CD4-positive, alpha-beta T cell treated with Interleukin-1 beta for 1 hour (primary cell): Measurements from ENCODE around the gene LRRC4B.

Experiments used
- DNase-seq, 2 donors: peaks; one replicate each; pipeline ENCODE4 v3.0.0-alpha.2; 2020 to 2022

Gene LRRC4B

DNA sequence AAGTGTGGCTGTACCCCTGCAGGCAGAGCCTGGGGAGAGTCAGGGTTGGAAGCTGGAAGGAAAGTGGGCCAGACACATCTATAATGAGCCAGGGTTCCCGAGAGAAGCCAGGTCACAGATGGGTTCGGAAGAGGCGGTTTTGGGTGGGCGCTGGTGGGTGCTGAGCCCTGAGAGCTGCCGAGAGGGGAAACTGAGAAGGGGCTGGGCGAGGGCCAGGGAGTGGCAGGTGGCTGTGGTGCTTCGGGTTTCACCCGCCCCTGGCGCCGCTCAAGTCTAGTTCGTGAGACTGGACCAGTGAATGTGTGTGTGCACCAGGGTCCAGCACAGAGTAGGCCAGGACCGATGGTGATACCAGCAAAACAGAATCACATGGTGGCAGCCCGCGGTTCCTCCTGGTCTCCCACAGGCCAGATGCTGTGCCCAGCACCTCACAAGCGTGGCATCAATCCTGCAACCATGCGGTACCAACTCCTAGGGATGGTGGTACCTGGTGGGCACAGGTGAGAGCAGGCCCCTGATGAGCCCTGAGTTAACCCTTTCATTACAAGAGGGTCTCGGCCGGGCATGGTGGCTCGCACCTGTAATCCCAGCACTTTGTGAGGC, 1.8 kb upstream of the LRRC4B start:
- no peak for DNase-seq

DNA sequence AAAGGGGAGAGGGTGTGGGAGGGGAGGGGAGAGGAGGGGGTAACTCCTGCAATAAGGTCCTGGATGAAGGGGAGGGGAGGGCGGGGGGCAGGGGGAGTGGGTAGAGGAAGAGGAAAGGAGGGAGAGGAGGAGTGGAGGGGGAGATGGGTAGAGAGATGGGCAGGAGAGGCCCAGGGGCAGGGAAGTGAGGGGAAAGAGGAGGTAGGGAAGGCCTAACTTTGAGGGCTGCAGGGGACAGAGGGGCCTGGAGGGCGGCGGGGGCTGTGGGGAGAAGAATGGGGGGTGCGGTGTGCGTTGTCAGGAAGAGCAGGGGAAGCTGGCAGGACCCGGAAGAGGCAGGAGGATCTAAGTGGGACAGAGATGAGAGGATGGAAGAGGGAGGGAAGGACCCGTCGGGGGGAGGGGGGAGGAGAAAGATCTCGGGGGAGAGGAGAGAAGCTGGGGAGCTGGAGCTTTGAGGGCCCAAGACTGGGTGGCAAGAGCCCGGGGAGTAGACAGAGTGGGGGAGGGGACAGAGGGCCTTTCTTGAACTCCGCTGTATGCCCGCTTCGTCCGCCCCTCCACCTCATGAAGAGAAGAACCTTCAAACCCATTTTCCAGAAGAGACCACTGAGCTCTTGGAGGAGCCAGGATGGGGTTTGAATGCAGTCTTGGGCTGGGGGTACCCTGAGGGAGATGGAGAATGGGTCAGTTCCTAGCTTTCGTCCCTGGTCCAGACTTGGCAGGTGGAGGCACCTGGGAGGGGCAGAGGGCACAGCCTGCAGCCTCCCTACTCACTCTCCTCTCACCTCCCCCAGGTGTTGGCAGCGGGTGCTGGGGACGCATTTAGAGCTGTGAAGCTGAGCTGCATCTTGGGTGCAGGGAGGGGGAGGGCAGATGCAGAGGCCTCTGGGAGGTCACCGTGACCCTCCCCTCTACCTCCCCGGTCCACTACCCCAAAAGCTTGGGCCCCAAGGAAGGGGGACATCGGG, 778 bp upstream of the LRRC4B start:
- DNase-seq, result no peak

DNA sequence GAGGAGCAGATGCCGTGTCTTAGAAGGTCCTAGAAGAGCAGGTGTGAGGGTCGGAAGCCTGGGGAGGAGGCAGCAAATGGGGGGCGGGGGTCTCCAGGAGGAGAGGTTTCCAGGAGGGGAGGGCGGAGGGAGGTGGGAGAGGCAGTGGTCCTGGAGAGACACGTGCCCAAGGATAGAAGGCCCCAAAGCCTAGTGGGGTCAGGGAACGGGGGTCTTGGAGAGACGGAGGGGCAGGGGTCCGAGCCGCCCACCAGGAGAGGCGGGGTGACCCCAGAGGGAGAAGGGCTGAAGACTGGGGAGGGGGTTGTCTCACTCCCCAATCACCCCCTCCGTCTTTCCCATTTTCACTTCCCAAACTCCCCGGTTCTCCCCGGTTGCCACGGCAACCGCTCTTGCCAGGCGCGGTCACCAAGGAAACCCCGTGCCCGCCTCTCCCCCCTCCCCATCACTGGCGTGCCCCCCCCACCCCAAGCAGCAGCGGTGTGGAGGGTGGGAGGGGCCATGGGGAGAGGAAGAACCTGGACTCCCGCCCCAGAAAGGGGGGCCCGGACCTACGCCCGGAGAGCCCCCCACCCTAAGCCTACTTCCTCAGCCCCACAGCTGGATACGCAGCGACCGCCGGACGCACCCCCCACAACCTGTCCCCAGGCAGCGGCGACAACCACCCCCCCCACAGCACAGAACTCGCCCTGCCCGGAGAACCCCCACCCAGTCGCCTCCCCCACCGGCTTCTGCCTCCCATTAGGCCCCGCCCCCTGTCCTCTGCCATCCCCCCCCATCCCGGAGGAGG, 988 bp downstream of the LRRC4B start:
- DNase-seq, result no peak

DNA sequence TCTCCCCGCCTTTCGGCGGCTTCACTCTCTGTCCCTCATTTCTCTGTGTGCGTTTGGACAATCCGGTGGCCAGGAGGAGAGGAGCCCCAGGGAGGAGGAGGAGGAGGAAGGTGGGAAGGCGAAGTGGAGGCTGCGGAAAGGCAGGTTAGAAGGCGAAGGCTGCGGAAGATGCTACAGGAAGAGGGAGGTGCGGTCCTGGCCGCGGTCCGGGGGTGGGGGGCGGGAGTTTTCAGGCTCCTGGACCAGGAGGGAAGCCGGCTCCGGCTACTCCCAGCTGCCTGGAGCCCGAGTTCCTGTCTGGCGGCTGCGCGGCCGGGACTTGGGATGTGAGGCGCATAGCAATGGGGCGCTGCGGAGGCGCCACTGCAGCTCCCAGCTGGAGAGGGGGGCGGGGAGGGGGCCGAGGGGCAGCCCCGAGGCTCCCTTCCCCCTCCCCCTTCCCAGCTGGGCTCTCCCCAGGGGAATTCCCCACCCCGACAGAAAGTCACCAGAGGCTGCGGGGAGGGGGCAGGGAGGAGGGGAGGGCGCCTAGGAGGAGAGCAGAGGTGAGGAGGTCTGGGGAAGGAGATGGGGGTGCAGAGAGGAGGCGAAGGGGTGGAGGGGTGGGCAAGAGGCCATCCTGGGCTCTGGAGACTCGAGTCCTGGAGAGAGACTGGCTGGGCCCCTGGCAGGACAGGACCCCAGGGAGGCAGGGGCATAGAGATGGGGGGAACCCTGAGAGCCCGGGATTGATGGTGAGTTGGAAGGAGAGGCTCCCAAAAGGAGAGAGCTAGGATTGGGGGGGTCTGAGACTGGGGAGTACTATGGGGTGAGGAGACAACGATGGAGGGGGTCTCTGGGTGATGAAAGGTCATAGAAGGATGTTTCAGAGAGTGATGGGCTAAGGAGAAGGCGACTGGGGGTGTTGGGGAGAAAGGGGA, 2.0 kb downstream of the LRRC4B start:
- DNase-seq, result no peak

DNA sequence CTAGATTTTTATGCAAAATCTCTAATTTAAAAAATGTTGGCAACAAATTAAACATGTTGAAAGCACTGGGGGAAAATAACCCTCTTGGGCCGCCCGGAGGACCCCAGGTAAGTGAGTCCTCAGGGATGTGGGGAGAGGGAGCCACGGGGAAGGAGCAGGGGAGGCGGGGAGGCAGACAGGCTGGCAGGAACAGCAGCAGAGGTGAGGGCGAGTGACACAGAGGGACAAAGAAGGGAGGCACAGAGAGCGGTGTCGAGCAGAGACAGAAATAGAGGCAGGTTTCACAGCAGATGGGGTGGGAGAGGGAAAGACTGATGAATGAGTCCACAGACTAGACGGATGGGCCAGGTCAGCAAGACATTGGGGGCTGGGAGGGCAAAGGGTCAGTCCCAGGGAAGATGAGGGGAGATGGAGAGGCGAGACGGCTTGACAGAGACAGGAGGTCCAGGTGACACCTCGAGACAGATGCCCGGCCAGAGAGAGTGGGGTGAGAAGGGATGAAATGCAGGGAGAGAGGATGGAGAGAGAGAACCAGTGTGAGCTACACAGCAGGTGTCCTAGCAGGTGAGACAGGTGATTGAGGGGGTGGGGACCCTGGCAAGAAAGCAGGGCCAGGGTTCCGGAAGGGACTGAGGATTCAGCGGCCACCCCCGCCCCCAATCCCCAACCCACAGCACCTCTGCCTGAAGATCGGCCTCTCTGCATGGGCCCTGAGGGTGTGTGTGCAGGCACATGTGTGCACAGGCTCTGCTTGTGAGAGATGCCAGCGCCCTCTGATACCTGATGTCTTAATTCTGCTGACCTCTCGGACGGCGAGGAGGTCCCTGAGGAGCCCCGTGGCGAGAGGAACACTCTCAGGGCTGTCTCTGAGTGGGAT, 3.8 kb downstream of the LRRC4B start:
- DNase-seq, result no peak

DNA sequence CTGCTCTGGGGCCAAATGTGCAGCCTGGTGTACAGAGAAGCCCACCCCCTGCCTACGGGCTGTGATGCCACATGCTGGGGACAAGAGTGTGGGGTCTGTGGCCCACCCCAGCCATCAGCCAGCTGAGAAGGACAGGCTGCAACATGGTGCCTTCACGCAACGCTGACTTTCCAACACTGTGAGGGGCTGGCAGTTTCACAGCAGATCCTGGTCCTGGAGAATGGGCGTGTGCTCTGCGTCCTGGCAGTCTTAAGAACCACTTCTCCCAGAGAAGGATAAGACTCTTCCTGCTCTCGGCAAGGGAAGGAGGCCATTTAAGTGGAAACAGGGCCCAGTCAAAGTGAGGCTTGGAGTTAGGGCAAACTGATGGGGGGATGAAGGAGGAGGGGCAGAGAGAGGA, 4.6 kb downstream of the LRRC4B start:
- DNase-seq, result no peak

DNA sequence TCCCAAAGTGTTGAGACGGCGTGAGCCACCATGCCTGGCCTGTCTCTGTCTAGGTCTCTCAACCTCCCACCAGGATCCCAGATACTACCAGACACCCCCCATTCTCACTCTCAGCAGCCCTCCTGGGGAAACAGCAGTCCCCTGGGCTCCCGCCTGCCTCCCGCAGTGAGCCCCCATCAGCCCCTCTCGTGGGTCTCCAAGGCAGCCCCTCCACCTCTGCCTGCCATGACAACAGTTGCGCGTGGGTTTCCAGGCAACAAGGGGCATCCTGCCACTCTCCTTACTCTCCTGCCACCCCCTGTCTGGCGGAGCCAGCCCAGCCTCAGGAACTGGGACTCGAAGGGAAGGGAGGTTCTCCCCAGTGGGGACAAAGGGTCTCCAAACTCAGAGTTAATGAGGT, 5.2 kb downstream of the LRRC4B start:
- no peak for DNase-seq

DNA sequence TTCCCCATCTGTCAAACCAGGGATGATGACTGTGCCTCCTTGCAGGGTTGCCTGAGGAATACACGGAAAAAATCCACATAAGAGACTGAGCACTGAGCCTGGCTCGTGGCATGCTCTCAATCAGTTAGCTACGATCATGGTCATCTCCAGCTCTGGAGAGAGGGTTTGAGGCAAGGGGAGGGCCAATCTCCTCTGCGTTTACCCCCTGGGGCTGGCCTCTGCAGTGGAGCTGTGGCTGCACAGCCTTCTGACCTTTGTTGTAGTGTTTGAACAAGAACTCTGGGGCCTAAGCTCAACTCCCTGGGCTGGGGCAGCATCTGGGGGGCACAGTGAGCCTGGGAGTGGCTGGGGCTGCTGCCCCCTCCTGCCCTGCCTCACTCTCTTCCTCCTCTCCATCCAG, 5.9 kb downstream of the LRRC4B start:
- DNase-seq, result no peak

DNA sequence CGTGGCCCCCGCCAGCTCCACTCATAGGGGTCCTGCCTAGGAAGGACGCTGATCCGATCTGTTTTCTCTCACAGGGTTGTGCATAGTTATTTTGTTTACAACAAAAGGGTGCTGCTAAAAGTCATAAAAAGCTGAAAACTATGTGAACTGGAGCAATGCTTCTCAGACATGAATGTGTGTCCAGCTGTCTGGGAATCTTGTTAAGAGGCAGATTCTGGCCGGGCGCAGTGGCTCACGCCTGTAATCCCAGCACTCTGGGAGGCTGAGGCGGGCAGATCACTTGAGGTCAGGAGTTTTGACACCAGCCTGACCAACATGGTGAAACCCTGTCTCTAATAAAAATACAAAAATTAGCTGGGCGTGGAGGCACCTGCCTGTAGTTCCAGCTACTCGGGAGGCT, 8.6 kb downstream of the LRRC4B start:
- DNase-seq, result no peak

DNA sequence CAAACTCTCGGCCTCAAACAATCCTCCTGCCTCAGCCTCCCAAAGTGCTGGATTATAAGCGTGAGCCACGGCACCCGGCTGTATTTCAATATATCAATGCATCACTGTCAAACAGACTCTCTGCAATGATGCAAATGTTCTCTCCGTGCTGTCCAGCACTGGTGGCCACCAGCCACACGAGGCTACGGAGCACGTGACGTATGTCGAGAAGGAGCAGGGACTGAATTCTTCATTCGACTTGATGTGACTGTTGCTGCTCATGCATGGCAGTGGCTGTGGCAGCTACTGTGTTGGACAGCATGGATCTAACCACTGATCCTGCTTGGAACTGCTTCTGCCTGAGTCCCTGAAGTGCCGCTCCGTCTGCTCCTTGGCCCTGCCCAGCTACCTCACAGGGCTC, 9.8 kb downstream of the LRRC4B start:
- no peak for DNase-seq

DNA sequence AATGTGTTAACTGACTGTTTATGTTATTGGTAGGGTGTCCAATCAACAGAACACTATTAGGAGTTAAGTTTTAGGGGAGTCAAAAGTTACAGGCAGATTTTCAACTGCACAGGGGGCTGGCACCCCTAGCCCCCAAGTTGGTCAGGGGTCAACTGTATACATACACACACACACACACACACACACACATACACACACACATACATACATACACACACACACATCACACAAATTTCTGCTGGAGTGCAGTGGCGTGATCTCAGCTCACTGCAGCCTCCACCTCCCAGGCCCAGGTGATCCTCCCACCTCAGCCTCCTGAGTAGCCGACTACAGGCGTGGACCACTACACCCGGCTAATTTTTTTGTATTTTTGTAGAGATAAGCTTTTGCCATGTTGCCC, 10.2 kb downstream of the LRRC4B start:
- no peak for DNase-seq

DNA sequence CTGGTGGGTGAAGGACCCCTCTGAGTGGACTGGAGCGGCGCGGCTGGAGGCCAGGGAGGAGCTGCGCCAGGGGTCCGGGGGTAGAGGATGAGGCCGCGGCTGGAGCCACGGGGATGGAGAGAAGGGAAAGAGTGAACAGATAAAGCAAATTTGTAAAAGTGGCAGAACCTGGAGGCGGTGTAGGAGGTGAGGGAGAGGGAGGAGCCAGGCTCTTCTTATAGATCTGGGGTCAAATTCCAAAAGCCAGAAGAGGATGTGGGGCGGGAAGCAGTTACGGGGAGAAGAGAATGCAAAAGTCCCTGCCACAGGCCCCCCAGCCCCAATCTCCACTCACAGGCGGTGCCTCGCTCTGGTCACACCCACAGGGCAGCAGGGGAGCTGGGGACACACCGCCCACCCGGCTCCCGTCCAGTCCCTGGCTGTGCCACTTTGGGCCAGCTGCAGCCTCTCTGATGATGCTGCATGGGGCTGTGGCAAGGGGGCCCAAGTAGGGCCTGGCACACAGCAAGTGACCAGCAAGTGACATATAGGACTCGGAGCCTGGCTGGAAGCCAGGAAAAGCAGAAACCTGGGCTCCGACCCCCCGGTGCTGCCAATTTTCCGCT, 11.1 kb downstream of the LRRC4B start:
- DNase-seq, result no peak

DNA sequence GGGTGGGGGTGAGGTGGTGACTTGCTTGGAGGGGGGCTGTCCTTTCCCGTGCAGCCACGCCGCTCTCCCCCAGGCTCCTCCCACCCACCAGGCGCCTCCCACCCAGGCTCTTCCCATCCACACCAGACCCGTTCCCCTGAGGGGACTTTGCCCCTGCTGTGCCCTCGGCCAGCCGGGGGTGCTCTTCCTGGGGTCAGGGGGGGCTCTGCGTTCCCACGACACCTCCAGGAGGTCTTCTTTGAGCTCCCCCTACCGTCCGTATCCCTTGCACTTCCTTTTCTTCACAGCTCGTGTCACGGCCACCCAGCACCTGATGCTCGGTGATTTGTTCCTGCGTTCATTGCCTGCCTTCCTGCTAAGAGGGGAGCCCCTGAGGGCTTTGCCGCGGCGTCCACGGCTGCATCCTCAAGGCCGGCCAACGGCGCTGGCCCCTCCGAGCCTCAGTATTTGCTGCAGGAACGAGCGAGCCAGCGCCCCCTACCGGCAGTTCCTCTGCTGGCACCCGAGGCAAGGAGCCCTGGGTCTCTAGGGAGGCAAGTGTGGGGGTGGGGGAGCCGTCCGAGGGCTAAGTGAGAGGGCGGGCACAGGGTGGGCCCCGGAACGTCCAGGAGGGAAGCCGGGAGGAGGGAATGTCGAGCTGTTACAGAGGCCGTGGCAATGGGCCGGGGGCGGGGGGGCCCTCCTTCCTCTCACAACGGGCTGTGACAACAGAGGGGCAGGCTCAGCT, 11.8 kb downstream of the LRRC4B start:
- DNase-seq, result peak; percentile 64 to 70

DNA sequence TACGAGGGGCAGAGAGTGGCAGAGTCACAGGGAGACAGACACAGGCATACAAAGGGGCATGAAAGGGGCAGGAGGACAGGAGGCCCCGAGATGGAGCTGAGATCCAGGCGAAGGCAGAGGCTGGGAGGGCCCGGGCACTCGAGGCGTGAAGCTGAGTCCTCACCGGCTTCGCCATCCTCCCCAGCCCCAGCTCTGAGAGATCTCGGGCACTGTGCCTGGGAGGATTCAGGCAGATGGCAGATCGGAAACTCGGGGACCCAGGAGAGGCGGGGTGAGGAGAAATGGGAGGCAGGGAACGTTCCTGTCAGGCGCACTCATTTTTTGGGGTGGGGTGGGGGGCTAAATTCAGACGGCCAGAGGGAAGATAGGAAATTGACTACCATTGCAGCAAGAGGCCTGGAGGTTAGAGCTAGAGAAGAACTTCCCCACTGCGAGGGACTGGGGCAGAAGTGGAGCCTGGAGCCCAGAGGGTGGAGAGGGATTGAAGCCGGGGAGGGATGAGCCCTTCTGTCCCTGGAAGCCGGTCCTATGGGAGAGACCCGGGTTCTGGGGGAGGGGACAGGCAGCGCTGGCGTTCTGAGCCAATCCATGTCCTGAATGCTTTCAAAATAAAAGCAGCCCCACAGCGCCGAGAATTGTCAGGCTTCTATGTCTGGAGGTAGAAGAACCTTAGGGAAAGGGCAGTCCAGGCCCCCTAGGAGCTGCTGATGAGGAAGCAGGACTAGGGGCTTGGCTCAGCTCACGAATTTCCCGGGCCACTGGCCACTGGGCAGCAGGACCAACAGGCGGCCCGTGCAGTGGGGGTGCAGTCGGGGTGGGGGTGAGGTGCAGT, 12.6 kb downstream of the LRRC4B start:
- no peak for DNase-seq

DNA sequence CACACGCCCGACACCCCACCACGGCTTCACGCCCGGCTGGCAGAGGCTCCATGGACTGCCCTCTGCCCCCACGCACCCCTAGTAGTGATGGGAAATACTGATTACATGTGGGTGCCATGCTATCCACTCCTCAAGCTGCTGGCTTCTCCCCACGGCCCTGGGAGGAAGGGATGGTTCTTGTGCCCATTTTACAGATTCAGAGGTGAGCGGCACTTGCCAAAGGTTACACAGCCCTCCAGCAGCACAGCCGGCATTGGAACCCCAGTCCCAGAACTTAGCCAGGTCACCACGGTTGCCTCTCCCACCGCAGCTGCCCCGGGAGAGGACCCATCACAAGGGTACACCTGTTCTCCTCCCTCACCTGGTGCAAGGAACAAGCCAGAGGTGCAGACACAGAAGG, 13.2 kb downstream of the LRRC4B start:
- DNase-seq, result no peak

DNA sequence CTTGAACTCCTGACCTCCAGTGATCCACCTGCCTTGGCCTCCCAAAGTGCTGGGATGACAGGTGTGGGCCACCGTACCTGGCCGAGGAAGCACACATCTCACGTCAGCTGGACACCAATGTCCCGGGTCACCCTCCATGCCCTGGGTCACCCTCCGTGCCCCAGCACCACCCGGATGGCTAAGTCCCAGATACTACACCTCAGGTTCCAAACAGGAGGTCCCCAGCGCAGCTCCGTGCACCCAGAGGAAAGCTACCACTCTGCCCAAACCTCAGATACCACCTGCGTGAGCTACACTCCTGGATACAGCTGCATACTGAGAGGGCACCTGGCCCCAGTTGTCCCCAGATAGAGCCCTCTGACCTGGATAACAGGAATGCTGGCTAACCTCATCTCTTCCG, 14.0 kb downstream of the LRRC4B start:
- DNase-seq, result no peak

DNA sequence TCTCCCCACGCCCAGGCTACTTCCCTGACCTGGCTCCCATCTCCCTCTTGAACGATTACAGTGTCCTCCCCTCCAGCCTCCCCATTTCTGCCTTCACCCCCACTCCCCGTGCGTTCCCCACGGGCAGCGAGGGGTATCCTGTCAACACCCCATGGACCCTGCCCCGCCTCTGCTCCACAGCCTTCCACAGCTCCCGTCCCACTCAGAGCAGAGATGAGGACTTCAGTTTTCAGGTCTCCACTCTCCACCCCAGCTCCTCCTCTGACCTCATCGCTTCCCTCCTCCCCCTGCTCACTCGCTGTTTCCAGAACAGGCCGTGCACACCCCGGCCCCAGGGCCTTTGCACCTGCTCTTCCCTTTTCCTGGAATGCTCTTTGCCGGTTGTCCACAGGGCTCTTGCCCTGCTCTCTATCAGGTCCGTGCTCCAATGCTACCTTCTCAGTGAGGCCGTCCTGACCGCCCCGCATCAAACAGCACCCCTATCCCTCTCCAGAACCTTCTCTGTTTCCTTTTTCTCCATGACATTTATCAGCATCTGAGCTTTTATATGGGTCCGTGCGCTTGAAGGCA, 15.0 kb downstream of the LRRC4B start:
- no peak for DNase-seq

DNA sequence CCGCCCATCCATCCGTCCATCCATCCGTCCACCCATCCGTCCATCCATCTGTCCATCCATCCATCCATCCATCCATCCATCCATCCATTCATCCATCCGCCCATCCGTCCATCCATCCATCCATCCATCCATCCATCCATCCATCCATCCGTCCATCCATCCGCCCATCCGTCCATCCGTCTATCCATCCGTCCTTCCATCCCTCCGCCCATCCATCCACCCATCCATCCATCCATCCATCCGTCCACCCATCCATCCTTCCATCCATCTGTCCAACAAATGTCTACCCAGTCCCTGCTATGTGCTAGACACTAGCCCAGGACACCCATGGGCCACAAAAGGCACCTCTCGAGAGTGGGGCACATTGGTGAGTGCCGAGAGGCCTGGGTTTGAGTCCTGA, 15.7 kb downstream of the LRRC4B start:
- DNase-seq, result no peak

DNA sequence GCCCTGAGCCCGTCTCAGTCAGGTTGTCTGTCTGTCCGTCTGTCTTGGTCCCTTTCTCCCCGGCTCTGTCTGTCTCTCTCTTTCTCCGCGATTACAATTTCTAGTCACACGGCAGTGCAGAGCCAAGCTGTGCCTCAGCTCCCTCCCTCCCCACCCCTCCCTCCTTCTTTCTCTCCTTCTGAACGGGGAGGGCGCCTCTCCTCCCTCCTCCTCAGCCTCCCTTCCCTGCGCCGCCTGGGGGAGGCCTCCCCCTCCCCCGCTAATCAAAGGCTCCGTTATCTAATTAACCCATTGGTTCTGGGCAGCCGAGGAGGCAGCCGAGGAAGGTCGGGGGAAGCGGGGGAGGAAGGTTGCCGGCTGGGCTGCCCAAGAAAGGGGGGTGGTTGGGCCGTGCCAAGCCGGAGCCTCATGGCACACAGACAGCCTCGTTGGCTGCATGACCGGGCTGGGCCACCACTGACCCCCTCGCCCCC, 16.5 kb downstream of the LRRC4B start:
- DNase-seq, result no peak
